HG03103 (cell line): ENCODE measurements around the gene CPNE7.
"Not testable (repeated sequence)": the region's sequence is repeated elsewhere in the genome, so short reads cannot be mapped to it uniquely, and the experiment has no call there.

Experiments
- ATAC-seq: cut with Tn5 transposase; IDR thresholded peaks from one replicate; pipeline ENCODE4 v1.9.1; 2021; ENCODE audit warnings: low read depth; ENCODE audit not compliant: unreplicated experiment

Gene CPNE7

GRCh38 chr16:89618109-89618998 is 42.8 kb downstream of the CPNE7 start:
- no peak for ATAC-seq

DNA sequence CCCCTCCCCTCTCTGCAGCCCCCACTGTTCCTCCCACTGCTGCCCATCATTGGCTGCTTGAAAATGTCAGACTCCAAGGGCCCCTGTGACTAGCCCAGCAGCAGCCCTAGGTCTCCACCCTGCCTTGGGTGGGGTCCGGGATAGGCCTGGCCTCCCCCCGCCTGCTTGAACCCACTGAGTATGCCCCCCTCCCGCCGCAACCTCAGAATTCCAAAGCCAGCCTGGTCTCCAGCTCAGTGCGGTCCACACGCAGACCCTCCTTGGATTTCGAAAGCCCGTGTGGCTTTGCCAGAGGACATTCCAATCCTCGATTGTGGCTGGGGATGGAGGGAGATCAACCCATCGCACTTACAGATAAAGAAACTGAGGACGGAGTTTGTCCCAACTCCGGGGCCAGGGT is 44.3 kb downstream of the CPNE7 start:
- ATAC-seq = no peak

- ATAC-seq = no peak
Measured at GRCh38 chr16:89620406-89620841, 44.9 kb downstream of the CPNE7 start.

- no peak for ATAC-seq
Measured at GRCh38 chr16:89621136-89621697, 45.7 kb downstream of the CPNE7 start.

GRCh38 chr16:89621698-89622409 is 46.3 kb downstream of the CPNE7 start:
- ATAC-seq = no peak

DNA sequence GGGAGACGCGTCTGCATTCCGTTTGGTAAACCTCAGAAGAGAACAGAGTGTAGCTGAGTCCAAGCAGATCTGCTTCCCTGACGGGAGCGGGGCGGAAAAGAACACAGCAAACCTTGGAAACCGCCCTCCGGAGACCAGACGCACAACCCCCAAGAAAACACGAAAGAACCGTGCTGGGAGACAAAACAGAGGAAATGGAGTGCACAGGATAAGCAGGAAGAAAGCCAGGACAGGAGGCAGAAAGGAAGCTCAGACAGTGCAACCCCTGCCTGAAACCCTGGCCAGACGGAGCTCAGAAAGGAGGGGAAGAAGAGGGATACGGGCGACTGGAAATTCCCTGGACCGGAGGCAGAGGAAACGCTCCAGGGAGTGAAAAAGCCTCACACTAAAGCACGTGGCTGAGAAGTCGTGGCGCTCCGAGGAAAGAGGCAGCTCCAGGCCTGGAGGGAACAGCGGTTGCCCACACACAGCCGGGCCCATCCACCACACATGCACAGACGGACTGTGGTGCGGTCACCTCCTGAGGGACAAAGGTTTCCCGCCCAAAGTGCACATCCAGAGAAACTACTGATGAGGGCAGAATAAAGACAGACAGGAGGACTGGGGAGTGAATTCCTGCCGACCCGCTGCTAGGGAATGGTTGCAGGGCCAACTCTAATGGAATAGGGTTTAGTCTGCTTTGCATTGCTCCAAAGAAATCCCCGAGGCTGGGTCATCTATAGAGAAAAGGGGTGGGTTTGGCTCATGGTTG is 48.1 kb downstream of the CPNE7 start:
- no peak for ATAC-seq

DNA sequence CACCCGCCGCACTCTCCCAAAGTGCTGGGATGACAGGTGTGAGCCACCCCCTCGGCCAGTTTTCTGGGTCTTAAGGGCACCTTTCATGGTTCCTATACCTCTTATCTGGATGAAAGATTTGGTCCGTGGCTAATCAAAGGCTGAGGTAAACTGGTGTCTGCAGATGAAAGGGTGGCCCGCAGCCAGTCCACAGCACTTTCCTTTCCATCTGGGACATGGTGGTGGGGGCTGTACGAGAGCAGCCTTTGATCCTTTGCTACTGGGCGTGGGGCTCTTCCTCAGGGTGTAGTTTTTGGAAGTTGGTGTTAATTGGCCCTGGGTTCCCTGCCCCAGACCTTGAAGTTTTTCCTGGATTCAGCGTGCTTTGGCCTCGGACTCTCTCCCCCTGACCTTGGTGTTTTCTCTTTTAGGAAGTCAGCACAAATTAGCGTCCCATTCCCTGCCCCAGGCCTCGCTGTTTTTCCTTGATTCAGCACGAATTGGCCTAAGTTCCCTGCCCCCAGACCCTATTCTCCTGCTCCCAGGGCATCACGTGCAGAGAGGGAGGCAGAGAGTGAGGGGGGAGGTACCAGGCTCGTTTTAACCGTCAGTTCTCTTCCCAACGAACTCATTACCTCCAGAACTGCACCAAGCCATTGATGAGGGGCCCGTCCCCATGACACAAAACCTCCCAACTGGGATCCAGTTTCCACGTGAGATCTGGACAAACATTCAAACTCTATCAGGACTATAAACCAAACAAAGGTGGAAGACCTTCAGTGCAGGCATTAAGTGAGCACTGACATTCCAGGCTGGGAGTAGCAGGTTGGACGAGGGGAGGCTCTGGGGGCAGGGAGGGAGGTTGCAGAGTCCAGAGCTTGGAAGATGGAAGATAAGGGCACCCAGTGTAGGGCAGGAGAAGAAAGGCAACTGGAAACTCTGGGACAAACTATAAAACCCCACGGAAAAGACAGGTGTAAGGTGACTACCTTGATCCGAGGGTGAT is 49.5 kb downstream of the CPNE7 start:
- ATAC-seq = no peak

DNA sequence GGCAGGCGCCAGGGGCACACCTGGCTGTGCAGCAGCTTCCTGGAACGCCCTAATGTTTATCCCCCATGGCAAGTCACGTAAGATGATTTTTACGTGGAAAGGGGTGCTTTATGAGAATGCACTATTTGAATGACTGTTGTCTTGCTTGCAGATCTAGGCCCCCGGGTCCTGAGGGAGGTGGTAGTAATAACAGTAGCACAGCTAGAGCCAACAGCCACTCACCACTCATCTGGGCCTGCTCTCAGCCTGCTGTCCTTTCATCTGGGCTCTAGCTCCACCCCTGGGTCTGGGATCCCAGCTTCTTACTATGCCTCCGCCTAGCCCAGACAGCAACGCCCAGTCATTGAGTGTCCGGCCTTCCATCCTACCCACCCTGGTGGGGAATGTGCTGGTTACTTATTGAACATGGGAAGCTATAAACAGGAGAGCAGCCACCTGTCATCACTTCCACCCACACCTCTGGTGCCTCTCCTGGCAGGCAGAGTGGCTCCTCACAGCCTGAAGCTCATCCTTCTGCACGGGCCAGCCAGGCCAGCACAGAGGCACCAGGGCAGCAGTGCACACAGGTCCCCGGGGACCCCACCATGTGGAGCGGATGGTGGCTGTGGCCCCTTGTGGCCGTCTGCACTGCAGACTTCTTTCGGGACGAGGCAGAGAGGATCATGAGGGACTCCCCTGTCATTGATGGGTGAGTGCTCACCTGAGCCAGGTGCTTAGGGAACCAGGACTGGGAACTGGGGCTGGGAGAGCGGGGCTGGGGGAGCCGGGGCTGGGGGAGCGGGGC is 54.5 kb downstream of the CPNE7 start:
- no peak for ATAC-seq

DNA sequence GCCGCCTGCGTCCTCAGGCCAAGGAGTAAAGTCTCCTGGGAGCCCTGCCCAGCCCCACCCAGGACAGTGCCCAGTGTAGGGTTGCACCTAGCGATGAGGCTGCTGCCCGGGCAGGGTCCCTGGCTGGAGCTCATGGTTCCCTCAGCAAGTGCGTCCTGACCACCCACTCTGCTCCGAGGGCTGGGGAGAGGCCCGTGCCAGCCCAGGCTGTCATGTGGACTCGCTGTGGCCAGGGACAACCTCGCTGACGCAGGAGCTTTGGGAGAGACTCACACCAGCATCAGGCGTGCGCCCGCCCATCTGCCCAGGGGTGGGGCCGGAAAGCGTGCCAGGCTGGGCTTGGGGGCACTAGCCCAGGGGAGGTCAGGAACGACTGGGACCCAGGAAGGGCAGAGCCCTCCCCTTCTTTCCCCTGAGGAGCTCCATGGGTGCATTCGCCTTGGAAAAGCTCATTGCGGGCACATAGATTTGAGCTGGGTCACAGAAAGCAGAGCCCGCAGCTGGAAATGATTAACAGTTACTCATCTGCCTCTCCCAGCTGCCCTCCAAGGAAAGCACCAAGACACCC is 57.6 kb downstream of the CPNE7 start:
- no peak for ATAC-seq

- not testable (repeated sequence) for ATAC-seq
Measured at GRCh38 chr16:89634463-89635385, 59.2 kb downstream of the CPNE7 start.

DNA sequence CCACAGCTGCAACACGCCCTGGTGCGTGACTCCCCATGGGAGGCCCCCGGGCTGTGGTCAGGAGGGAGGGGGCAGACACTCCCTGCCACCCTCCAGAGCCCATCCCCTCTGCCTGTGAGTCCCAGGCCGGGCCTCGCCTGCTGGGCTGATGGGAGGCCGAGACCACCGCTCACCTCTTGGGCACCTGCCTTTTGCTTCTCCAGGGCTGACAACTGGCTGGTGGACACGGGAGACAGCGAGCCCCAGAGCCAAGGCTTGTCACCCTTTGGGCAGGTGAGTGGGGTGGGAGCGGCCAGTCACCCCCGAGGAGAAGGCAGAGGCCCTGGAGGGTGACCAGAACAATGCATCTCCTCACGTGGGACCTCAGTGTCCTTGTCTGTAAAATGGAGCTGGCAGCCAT is 61.1 kb downstream of the CPNE7 start:
- no peak for ATAC-seq

DNA sequence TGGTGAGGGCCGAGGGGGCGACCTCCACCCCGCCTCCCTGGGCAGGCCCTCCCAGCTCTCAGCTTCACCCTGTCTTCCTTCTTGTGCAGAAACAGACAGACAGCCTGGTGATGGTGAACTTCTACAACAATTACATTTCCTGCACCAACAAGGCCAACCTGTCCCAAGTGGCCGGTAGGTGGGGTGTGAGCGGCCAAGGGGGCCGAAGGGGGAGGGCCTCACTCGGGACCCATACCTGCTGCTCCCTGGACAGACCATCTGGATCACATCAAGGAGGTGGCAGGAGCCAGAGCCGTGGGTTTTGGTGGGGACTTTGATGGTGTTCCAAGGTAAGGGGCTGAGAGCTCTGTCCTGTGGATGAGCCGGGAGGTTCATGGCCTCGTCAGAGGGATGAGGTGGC is 61.8 kb downstream of the CPNE7 start:
- ATAC-seq = no peak

DNA sequence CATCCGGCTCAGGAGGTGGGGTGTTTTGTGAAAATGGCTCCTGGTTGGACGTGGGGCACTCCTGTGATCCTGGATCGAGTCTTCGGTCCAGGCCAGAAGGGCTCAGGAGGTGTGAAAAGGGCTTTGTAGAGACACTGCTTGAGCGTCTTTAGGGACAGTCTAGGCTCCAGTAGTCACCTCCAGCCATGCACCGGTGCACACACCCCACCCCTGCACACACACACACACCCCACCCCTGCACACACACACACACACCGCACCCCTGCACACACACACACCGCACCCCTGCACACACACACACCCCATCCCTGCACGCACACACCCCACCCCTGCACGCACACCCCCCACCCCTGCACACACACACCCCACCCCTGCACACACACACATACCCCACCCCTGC is 62.9 kb downstream of the CPNE7 start:
- no peak for ATAC-seq

DNA sequence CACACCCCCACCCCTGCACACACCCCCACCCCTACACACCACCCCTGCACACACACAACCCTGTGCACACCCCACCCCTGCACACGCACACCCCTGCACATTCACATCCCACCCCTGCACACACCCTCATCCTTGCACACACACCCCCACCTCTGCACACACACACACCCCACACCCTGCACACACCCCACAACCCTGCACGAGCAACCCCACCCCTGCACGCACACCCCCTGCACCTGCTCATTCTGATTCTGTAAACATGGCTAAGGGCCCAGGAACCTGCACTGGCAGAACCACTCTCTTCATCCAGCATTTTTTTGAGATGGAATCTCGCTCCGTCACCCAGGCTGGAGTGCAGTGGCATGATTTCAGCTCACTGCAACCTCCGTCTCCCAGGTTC is 63.8 kb downstream of the CPNE7 start:
- ATAC-seq = no peak

- ATAC-seq = no peak
Measured at GRCh38 chr16:89641458-89642119, 66.0 kb downstream of the CPNE7 start.

DNA sequence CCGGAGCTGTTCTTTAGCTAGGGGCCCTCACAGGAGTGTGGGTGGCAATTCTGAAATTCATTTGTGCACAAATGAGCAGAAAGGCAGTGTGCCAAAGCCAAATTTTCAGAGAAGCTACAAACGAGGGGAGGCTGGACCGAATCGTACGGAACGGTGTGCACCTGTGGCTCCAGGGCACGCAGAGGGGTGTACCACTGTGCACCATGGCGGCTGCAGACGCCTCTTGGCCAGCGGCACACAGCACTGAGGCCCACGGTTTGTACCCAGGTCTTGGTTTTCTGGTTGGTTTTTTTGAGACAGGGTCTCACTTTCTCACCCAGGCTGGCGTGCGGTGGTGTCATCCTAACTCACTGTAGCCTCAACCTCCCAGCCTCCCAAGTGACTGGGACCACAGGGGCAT is 67.0 kb downstream of the CPNE7 start:
- no peak for ATAC-seq

DNA sequence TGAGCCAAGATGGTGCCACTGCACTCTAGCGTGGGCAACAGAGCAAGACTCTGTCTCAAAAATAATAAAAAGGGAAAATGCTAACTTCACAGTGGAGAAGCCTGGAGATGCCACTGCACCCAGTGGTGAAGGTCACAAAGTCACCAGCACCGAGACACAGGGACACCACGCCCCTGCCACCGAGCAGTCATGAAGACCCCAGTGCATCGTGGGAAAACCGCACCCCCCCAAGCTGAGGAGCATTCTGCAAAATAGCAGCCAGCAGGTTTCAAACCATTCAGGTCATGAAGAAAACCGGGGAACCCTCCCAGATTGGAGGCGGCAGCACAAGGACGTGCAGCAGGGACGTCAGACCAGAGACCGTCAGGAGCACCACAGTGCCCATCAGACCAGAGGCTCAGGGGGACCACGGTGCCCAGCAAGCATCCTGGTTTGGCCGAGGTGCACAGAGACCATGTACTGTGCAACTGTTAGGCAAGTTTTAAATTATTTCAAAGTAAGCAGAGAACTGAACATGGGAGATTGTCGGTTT is 68.3 kb downstream of the CPNE7 start:
- no peak for ATAC-seq
